Stimulated activated naive CD4-positive, alpha-beta T cell treated with Interleukin-2 at 50 U/mL for 16 hours (primary cell): Measurements from ENCODE around the gene DNAJB4.
"Not testable (repeated sequence)": the region's sequence is repeated elsewhere in the genome, so short reads cannot be mapped to it uniquely, and the experiment has no call there.

Experiments used
- DNase-seq: peaks from one replicate; lab custom pipeline; 2025; lab: John Stamatoyannopoulos, UW

DNAJB4 gene

DNA sequence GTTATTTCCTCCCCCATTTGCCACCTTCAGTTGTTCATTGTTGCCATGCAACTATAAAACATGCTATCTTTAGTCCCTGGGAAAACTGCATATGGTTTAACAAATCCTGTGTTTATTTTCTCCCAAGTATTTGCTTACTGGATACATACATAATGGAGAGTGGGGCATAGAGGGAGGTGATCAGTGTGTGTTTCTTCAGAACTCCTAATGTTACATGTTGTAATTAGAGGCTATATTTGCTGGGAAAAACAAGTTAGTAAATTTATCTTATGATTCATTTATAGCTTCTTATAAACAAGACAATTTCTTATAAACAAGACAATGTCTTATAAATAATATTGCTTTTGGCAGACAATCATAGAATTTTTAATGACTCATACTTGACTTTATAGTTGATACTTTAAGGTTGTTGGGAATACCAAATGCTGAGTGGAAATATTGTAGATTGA is 33.8 kb downstream of the DNAJB4 start:
- DNase-seq = no peak

GRCh38 chr1:78040484-78041089 is 35.8 kb downstream of the DNAJB4 start:
- no peak for DNase-seq

- DNase-seq = no peak
These were observed 38.7 kb downstream of the DNAJB4 start for GRCh38 chr1:78043436-78043835.

DNA sequence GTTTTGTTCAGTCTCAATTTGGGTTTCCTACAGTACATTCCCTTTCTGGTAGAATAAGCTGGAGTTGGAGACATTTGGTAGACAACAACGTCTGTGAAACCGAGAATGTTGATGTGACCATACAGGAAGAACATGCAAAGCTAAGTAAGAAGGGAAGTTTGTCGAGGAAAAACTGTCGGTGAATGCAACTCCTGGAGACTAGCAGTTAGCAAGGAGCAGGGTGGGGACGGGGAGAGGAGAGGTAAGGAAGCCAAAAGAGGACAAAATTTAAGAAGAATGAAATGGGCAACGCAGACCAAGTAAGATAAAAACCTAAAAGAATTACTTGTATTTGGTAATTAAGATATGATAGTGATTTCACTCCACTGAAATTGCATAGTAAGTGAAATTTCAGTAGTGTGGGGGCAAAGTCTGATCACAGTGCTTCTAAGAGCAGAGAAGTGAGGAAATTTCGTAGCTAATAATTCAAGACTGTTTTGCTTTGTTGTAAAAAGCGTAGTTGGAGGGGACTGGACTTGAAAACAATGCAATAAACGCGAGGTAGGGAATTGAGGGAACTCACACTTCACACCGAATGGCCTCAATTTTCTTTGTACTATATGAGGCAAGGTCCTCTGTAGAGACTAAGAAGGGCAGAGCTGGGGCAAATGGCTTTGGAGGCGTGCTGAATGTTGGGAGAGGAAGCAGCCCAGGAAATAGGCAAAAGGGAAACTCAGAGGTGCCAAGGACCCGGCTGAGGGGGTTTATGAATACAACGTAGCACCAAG is 40.2 kb downstream of the DNAJB4 start:
- DNase-seq = no peak

- no peak for DNase-seq
These were observed 40.8 kb downstream of the DNAJB4 start for GRCh38 chr1:78045563-78045925.

DNA sequence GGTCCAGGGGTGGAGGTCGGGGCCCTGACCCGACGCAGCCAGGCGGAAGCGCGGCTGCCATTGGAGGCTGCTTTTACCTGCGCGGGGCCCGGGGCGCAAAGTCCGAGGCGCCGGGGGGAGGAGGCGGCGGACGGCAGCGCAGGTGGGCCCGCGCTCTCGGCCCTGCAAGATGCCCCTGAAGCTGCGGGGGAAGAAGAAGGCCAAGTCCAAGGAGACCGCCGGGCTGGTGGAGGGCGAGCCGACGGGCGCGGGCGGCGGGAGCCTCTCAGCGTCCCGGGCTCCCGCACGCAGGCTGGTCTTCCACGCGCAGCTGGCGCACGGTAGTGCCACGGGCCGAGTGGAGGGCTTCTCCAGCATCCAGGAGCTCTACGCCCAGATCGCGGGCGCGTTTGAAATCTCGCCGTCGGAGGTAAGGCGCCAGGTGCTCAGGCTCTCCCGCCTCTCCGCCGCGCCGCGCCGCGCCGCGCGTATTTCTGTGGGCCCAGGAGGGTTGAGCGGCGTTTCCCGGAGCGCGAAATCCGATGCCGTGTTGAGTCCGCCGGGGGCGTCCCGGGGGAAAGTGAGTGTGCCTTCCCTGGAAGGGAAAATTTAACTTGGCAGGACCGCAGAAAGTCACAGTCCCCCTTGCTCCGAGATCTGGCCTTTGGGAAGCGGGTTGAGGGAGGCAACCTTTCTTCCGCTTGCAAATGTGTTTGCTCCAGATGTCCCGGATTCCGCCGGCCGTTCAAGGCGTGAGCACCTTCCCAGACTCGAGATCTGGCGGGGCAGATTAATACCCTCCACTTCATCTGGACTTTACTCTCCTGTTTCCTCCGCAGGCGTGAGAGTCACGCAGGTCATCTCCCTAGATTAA is 41.4 kb downstream of the DNAJB4 start, which contains the start of gene GIPC2:
TSS of gene GIPC2 (plus strand) at position 41 of the 853 bp plus-strand sequence. CDS start at position 170, 129 bp downstream.
- no peak for DNase-seq

DNA sequence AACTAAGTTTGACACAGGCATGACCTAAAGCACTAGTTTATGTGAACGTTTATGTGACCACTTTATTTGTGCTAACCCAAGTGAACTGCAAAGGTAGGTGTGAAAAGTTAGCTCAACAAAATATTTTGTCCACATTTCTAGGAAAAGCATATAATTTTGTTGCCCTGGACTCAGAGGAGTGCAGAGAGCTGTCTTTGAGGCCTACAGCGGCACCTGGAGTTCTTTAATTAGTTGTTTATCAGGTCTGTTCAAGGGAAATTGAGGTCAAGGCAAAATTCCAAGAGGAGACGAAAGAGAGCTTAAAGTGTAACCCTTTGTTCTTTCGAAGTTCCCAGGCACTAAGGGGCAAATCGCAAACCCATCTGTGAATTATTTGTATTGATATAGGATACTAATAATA is 42.4 kb downstream of the DNAJB4 start:
- no peak for DNase-seq

- DNase-seq = no peak
These were observed 42.9 kb downstream of the DNAJB4 start for GRCh38 chr1:78047631-78048030.

DNA sequence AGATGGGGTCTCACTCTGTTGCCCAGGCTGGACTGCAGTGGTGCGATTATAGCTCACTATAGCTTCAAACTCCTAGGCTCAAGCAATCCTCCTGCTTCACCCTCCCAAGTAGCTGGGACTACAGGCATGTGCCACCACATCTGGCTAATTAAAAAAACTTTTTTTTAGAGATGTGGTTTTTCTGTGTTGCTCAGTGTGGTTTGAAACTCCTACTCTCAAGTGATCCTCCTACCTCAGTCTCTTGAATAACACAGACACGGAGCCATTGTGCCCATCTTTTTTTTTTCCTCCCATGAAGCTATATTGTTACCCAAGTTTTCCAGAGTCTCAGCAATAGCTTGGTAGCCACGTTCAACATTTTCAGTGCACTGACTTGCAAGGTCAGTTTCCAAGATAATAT is 43.7 kb downstream of the DNAJB4 start:
- no peak for DNase-seq

GRCh38 chr1:78049396-78049795 is 44.7 kb downstream of the DNAJB4 start:
- no peak for DNase-seq

DNA sequence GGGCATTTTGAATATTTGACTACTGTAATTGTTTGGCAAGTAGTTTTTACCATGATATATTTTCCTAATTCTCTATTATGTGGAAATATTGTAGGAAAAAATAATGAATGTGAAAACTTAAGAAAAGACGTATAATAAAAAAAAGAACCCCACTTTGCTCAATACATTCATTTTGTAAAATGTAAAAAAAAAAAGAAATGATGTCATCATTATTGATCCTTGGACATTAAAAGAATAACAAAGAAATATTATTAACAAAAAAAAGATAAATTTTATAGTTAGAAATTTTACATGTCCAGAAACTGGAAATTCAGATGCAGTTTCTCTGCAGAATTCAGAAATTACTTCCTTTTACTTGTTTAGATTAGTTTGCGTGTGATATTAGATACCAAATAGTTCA is 46.3 kb downstream of the DNAJB4 start:
- no peak for DNase-seq

- DNase-seq = no peak
These were observed 48.1 kb downstream of the DNAJB4 start for GRCh38 chr1:78052685-78053405.

DNA sequence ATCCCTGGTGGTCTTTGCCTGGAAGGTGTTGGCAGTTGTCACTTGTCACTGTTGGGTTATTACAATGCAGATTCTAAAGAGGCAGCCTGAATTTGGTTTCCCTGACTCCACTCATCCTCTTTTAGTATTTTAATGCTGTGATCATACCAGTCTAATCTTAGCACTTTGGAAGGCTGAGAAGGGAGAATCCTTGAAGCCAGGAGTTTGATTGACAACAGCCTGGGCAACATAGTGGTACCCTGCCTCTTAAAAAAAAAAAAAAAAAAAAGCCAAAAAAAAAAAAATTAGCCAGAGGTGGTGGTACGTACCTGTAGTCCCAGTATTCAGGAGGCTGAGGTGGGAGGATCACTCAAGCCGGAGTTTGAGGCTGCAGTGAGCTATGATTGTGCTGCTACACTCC is 48.8 kb downstream of the DNAJB4 start:
- DNase-seq = no peak

DNA sequence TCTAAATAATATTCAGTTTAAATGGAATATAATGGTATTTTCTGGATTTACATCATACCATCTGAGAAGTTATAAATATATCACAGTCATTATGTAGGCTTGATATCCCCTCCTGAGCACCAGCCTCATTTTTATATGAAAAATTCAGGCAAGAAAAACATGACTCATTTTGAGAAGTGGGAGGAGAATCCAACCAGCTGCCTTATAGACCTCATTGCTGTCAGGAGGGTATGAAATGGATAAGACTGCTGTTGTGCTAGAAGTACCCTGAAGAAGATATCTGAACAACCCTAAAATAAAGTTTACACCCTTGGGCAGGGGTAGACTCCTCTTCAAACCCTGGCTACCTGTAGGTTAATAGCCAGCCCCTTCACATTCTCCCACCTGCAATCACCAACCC is 49.8 kb downstream of the DNAJB4 start:
- no peak for DNase-seq

GRCh38 chr1:78054972-78055371 is 50.2 kb downstream of the DNAJB4 start:
- DNase-seq = no peak

DNA sequence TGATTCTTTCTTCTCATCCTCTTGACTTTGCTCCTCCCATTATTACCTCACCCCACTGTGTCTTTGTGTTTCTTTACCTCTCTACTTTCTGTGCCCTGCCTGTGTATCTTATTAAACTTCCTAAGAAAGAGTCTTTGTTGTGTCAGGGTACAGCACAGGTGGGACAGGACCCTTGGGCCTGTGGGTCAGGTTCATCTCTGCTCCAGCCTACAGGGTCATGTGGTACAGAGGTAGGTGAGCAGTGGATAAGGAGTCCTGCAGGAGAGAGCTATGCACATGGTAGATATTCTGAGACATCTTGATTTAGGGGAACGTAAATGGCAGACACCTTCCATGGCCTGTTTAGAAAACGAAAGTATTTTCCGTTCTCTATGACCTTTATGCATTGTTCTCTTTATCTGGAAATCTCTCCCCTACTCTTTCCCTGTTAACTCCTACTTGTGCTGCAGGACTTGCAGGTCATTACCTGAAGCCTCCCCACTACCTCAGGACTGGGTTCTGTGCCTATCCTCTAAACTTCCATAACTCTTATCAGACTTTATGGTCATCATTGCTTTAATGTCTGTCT is 50.9 kb downstream of the DNAJB4 start:
- DNase-seq = no peak

GRCh38 chr1:78058670-78059069 is 53.9 kb downstream of the DNAJB4 start:
- no peak for DNase-seq

- DNase-seq = no peak
These were observed 56.3 kb downstream of the DNAJB4 start for GRCh38 chr1:78060857-78061563.

DNA sequence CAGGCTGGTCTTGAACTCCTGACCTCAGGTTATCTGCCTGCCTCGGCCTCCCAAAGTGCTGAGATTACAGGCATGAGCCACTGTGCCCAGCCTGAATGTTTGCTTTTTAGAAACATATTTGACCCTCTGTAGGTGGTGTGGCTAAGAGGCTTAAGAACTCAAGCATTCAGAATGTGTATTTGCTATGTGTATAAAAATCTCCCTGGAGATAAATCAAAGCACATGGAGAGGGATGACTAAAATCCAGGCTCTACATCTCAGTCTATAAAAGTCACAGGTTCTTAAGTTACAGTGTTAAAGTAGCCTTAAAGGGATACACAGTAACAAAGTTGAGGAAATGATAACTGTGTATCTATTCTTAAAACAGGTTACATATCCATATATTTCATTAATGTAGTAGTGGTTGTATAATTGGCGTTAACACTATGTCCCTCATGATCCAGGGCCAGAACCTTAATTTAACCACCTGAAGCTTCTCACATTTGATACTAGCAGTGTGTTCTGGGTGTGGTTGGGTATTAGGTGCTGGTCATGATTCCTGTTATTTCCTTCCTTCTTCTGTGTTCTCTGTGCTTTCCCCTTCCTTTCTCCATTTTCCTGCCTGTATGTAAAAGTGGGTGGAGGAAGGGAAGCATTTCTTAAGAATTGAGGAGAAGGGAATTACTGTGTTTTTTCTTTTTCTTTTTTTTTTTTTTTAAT is 57.2 kb downstream of the DNAJB4 start:
- DNase-seq = no peak

GRCh38 chr1:78064886-78065285 is 60.1 kb downstream of the DNAJB4 start:
- DNase-seq = not testable (repeated sequence)
